Measurements from ENCODE around the gene SYT14.

DNA sequence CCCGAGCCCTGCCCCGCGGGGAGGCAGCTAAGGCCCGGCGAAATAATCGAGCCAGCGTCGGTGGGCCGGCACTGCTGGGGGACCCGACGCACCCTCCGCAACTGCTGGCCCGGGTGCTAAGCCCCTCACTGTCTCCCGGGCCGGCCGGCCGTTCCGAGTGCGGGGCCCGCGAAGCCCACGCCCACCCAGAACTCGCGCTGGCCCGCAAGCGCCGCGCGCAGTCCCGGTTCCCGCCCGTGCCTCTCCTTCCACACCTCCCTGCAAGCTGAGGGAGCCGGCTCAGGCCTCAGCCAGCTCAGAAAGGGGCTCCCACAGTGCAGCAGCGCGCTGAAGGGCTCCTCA, 49.0 kb upstream of the SYT14 start:
- TF ChIP-seq, protein P1, sequence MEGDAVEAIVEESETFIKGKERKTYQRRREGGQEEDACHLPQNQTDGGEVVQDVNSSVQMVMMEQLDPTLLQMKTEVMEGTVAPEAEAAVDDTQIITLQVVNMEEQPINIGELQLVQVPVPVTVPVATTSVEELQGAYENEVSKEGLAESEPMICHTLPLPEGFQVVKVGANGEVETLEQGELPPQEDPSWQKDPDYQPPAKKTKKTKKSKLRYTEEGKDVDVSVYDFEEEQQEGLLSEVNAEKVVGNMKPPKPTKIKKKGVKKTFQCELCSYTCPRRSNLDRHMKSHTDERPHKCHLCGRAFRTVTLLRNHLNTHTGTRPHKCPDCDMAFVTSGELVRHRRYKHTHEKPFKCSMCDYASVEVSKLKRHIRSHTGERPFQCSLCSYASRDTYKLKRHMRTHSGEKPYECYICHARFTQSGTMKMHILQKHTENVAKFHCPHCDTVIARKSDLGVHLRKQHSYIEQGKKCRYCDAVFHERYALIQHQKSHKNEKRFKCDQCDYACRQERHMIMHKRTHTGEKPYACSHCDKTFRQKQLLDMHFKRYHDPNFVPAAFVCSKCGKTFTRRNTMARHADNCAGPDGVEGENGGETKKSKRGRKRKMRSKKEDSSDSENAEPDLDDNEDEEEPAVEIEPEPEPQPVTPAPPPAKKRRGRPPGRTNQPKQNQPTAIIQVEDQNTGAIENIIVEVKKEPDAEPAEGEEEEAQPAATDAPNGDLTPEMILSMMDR (IDR thresholded peaks at IDR 0.05) = no peak
- no peak for TF ChIP-seq POLR2AphosphoS5 (IDR thresholded peaks at IDR 0.05; ENCODE audit: insufficient read depth in 1 of 2, low read depth in 1 of 2)
- no peak for TF ChIP-seq POLR2A (IDR thresholded peaks at IDR 0.05)

Measured in vagina (tissue), 2 donors.